Measurements from ENCODE around the gene CLEC4D. TPM values are rescaled to one million over a fixed set of nuclear protein-coding genes. Genes with fewer than 3 reads are reported as not detected.

CLEC4D gene
- total RNA-seq, 1 experiment from 2014 or later, result not detected

DNA sequence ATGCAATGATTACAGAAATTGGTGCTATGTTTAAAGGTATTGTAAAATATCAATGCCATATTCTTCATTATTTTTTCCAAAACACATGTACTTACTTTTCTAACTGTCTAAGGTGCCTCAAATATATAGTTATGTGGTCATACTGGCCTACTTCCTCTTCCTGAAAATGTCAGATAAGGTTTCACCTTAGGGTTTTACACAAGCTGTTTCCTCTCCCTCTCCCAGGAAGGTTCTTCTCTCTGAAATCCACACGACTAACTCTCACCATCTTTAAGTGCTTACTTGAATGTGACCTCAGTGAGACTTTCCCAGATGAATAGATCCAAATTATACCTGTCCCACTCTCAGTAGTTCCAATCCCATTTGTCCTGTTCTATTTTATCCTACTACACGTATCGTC lies 11.6 kb upstream of the CLEC4D start (continued):
- TF ChIP-seq TCF7L2 (IDR thresholded peaks at IDR 0.05; ENCODE audit: borderline replicate concordance, extremely low read depth, insufficient read depth, insufficient read length) (no peak), ELF1 (IDR thresholded peaks at IDR 0.05; ENCODE audit: borderline replicate concordance, low read depth) (no peak), ZFX (IDR thresholded peaks at IDR 0.05) (no peak), SIN3A (IDR thresholded peaks at IDR 0.05; ENCODE audit: low read depth) (no peak)

DNA sequence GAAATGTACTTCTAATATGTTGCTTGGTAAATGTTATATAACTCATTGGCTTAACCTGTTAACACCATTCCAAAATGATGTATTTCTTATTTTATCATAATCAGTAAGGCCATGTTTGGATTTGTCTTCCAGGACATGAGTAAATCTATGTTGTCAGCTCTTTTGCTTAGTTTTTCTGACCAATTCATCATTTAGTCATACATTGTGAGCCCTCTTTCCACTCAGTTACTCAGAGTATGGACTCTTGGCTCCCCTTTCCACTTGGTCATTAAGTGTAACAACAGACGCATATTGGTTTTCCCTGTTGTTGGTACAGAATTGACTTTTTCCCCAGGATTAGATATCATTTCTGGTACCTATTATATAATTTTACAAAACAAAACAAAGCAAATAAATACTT lies 9.0 kb upstream of the CLEC4D start:
- no peaks in the 10 kb centered on the region for H3K79me2 ChIP-seq (ENCODE audit: insufficient read depth, low read length)
- H3K4me2 ChIP-seq (ENCODE audit: low read length), result no peak overlapping the region
- H4K20me1 ChIP-seq (ENCODE audit: insufficient read depth), result no peaks in the 10 kb centered on the region
- BruUV-seq (replicated peaks), result no TSS peak
- intact Hi-C loops (cut with micrococcal nuclease), result no loop called here
- POLR2A ChIA-PET, result no interaction called here
- DNase-seq (ENCODE audit: low read depth, low spot score), result no peak
- H3K9me2 ChIP-seq (ENCODE audit: insufficient read depth), result no peaks in the 10 kb centered on the region
- CTCF ChIA-PET, result no interaction called here
- no peaks in the 10 kb centered on the region for H3K36me3 ChIP-seq (ENCODE audit: control insufficient read depth in 1 of 2, insufficient read depth in 2 of 2, low read length in 2 of 2)
- TF ChIP-seq, protein P1, sequence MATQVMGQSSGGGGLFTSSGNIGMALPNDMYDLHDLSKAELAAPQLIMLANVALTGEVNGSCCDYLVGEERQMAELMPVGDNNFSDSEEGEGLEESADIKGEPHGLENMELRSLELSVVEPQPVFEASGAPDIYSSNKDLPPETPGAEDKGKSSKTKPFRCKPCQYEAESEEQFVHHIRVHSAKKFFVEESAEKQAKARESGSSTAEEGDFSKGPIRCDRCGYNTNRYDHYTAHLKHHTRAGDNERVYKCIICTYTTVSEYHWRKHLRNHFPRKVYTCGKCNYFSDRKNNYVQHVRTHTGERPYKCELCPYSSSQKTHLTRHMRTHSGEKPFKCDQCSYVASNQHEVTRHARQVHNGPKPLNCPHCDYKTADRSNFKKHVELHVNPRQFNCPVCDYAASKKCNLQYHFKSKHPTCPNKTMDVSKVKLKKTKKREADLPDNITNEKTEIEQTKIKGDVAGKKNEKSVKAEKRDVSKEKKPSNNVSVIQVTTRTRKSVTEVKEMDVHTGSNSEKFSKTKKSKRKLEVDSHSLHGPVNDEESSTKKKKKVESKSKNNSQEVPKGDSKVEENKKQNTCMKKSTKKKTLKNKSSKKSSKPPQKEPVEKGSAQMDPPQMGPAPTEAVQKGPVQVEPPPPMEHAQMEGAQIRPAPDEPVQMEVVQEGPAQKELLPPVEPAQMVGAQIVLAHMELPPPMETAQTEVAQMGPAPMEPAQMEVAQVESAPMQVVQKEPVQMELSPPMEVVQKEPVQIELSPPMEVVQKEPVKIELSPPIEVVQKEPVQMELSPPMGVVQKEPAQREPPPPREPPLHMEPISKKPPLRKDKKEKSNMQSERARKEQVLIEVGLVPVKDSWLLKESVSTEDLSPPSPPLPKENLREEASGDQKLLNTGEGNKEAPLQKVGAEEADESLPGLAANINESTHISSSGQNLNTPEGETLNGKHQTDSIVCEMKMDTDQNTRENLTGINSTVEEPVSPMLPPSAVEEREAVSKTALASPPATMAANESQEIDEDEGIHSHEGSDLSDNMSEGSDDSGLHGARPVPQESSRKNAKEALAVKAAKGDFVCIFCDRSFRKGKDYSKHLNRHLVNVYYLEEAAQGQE (IDR thresholded peaks at IDR 0.05; ENCODE audit: low read depth), result no peak
- TF ChIP-seq TCF7L2 (IDR thresholded peaks at IDR 0.05; ENCODE audit: borderline replicate concordance, extremely low read depth, insufficient read depth, insufficient read length) (no peak), CBX3 (IDR thresholded peaks at IDR 0.05; ENCODE audit: low read depth) (no peak), ZNF274 (IDR thresholded peaks at IDR 0.05; ENCODE audit: low read depth, low read length) (no peak), EGR1 (IDR thresholded peaks at IDR 0.05; ENCODE audit: low read depth) (no peak), POLR2AphosphoS5 (IDR thresholded peaks at IDR 0.05; ENCODE audit: low read depth, low read length) (no peak), EZH2 (IDR thresholded peaks at IDR 0.05) (no peak), ZFX (IDR thresholded peaks at IDR 0.05) (no peak), CEBPB (IDR thresholded peaks at IDR 0.05; ENCODE audit: low read depth) (no peak), SP1 (IDR thresholded peaks at IDR 0.05; ENCODE audit: low read depth) (no peak), JUND (IDR thresholded peaks at IDR 0.05) (no peak), POLR2A (IDR thresholded peaks at IDR 0.05; ENCODE audit: borderline replicate concordance, extremely low read depth, insufficient read depth, insufficient read length) (no peak)
- TF ChIP-seq, protein P2, sequence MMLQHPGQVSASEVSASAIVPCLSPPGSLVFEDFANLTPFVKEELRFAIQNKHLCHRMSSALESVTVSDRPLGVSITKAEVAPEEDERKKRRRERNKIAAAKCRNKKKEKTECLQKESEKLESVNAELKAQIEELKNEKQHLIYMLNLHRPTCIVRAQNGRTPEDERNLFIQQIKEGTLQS (IDR thresholded peaks at IDR 0.05), result no peak
- no peaks in the 10 kb centered on the region for H3K4me1 ChIP-seq (ENCODE audit: control insufficient read depth in 1 of 2, insufficient read depth in 2 of 2, low read length in 2 of 2)
- no peak for ATAC-seq
- peaks cover 54% of the 10 kb centered on the region for H3K27me3 ChIP-seq (ENCODE audit: insufficient read depth, low read length)
- no peak overlapping the region for H3K4me3 ChIP-seq (replicated peaks in 1 of 2; ENCODE audit: low read depth in 1 of 2, low read length in 2 of 2)
- no peaks in the 10 kb centered on the region for H3K9me3 ChIP-seq (ENCODE audit: control insufficient read depth in 1 of 2, insufficient read depth in 1 of 2, low read depth in 1 of 2, low read length in 2 of 2)
- H2AFZ ChIP-seq (ENCODE audit: low read depth, low read length, poor library complexity, severe bottlenecking), result no peak overlapping the region
- RAD21 ChIA-PET (ENCODE audit: low non-redundant PET in 1 of 2, low total read pairs in 2 of 2, uncharacterized antibody in 2 of 2, unreplicated experiment in 2 of 2), result no interaction called here
- H3K9ac ChIP-seq (ENCODE audit: low read length), result no peak overlapping the region
- no peak overlapping the region for H3K27ac ChIP-seq (ENCODE audit: low read depth, low read length)

All from HCT116 (cell line).